Subcutaneous adipose tissue (tissue), 4 donors: ENCODE data around the gene ZNF330. TPM values are rescaled to one million over a fixed set of nuclear protein-coding genes. Genes with fewer than 3 reads are reported as not detected.

Experiments
- total RNA-seq, 4 donors: library from RNA; depleted of rRNA; stranded (reverse); fragments of >200 nt; gene quantifications; one replicate each; pipeline ENCODE4 v1.1.0, GENCODE V29; 2016
- TF ChIP-seq, protein P1 (sequence below): fragments of 450-650 bp; IDR thresholded peaks from one replicate; pipeline ENCODE4 v1.5.1; 2016; ENCODE audit warnings: low read depth, mild to moderate bottlenecking, control low read depth, antibody characterized with exemption, moderate library complexity

ZNF330 gene
- 10 to 100 TPM; 34.1 to 63.9 (median 44.1) TPM for total RNA-seq

DNA sequence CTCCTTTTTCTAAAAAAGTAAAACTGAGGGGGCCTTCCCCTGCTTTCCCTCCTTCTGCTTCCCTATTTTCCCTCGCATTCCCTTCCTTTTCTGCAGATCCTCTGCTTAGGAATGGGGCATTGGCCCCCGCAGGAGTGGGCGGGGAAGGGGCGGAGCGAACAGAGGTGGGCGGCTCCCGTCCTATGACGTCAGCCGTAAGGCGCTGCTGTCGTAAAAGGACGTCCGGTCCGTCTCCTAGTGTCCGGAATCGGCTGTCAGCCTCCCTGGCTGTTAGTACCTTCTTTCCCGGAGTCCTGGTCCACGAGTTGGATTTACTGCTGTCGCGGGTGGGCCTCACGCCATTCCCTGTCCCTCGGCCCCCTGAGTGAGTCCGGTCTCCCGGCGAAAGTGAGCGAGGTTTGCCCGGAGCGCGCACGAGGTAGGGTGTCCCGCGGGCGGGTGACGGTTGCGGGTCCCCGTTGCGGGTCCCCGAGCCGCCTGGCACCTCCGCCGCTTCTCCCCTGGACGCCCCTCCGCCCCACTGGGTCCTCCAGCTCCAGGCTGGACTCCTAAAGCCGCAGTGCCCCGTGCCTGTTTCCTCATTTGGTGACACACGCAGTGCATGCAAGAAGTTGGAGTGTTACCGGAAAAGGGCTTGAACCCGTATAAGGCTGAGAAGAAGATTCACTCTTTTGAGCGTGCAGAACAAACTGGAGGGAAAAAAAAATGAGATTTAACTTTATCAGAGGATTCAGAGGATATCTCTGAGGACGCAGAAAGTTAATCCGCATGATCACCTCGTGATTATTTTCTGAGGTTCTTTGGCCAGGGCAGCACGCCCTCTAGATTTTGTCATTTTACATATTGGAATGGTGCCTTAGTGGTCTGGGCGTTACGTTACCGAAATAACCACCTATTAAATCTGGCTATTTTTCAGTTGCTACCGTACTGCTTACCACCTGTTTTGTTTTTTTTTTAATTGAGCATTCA is at the start of gene ZNF330:
Gene ZNF330, plus strand, starts transcription at position 205 of the 969 bp plus-strand sequence. CDS start 1,477 bp downstream, outside the sequence.
- TF ChIP-seq, protein P1, sequence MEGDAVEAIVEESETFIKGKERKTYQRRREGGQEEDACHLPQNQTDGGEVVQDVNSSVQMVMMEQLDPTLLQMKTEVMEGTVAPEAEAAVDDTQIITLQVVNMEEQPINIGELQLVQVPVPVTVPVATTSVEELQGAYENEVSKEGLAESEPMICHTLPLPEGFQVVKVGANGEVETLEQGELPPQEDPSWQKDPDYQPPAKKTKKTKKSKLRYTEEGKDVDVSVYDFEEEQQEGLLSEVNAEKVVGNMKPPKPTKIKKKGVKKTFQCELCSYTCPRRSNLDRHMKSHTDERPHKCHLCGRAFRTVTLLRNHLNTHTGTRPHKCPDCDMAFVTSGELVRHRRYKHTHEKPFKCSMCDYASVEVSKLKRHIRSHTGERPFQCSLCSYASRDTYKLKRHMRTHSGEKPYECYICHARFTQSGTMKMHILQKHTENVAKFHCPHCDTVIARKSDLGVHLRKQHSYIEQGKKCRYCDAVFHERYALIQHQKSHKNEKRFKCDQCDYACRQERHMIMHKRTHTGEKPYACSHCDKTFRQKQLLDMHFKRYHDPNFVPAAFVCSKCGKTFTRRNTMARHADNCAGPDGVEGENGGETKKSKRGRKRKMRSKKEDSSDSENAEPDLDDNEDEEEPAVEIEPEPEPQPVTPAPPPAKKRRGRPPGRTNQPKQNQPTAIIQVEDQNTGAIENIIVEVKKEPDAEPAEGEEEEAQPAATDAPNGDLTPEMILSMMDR = no peak

DNA sequence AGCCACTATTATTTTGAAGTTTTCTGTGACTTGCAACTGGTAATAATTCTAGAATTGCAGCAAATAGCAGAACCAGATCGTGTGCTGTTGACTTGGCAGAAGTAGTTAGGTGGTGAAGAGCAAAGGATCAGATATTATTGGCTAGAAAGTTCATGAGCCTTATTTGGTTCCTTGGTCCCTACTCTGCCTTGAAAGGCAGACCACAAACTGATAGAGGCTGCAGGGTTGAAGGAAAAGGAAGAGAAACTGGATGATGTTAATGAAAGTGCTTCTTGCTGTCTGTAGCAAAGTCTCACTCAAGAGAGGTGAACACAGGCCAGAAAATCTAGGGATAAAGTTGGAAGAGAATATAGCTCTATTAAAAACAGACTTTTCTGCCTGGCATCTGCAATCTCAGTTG is 46.2 kb upstream of the ZNF330 start:
- TF ChIP-seq, protein P1 = no peak

DNA sequence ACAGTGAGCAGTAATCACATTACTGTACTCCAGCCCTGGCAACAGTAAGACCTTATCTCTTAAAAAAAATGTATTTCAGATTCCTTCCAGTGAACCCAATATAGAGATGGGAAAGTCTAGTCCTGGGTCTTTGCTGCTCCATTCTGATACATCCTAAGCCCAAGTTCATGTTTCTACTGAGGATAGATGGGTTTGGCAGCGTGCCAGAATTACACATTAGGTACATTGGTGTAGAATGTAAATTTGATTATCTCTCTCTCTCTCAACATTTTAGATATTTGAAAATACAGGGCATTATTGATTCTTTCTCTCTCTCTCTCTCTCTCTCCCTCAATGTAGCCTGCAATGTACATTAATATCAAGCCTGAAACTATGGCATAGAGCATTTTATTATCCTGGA is 43.5 kb upstream of the ZNF330 start:
- TF ChIP-seq, protein P1 = no peak

DNA sequence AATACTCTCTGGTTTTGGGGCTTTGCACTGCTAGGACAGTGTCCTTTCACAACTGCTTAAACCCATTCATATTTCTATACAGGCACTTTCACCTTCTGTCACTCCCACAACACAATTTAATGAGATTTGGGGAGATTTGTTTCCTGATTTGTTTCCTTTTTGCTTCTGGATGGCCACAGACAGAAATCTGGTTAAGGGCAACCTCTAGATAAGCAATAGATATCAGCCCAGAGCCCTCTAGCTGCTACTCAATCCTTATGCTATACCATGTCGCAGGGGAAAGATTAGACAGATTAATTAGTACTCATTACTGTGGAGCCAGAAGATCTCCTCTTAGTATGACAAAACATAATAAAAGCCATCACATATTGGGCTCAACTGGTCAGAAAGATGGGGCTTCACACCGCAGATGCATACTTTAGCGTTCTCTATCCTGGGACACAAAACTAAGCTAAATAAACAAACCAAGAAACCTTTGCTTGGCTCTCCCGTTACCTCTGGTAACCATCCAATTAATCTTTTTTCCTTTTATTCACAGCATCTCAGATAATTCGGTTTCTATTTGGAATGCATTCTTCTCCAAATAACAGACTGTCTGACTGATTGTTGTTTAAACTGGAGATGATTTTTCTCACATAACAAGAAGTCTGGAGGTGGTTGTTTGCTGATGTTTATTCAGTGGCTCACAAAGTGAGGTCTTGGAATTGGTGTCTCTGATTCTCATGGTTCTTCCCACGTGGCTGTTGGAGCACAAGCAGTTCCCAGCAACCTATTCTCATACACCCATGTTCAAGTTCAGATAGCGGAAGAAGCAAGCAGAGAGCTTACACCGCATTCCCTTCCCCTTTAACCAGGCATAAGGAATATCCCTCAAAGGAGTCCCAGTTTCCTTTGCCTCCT is 41.0 kb upstream of the ZNF330 start:
- TF ChIP-seq, protein P1 = no peak

DNA sequence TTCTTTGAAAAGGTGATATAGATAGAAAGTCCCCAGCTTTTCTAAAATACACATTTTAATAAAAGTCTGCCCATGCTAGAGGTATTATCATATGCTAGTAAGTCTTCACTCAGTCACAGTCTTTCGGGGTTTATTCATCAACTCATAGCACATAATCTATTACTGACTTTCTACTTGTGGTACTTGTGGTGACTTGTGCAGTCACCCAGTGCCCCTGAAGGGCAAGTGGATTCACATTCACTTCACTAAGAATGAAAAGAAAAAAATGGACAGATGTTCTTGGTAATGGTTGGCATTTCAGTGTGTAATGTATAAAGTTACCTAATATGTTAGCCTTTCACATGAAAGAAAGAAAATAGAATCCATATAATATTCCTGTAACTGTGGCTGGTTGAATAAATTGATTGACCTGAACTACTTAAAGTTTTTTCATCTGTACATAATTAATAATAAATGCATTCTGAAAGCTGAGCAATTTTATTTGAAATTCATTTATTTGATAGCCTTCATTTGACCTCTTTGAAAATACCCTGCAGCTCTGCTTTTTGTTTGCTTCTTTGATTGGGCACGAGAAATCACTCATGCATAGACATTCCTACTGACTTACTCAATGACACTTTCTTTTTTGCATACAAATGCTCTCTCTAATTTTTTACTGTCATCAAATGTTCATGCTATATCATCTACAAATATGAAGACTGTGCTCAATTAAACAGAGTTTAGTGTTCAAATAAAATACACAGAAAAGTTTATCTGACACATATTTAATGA is 39.5 kb upstream of the ZNF330 start:
- TF ChIP-seq, protein P1 = no peak

DNA sequence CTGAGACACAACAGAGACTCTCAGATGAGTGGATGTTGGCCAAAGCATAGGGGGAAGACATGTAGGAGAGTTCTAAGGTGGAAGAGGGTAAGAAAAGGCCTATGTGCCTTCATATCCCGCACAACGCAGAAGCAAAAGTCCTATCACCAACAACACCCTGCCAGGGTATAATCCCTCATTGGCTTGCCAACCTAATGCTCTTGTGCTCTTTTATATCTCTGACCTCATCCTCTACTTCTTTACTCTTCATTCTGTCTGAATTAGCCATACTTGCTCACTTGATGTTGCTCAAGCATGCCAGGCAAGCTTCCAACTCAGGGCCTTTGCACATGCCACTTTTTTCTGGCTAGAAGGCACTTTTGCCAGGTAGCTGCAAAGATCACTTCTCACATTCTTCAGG is 28.1 kb upstream of the ZNF330 start:
- TF ChIP-seq, protein P1 = no peak
